Omental fat pad (tissue), 4 donors: Measurements from ENCODE around the gene GNG8. TPM values are rescaled to one million over a fixed set of nuclear protein-coding genes. Genes with fewer than 3 reads are reported as not detected.

Source experiments
- ATAC-seq: fragments of 150-250 bp; one replicate; pipeline ENCODE4 v1.9.1; 2016; ENCODE audit warnings: mild to moderate bottlenecking, moderate library complexity; ENCODE audit not compliant: low FRiP score
- DNase-seq: peaks from one replicate; pipeline ENCODE4 v3.0.0-alpha.2; 2019; ENCODE audit warnings: low spot score
- total RNA-seq, 4 donors: library from RNA; depleted of rRNA; stranded (reverse); fragments of >200 nt; gene quantifications; one replicate each; pipeline ENCODE4 v1.1.0, GENCODE V29; 2016
- TF ChIP-seq, protein P1 (sequence below), 3 donors: fragments of 450-650 bp; IDR thresholded peaks; one replicate each; pipeline ENCODE4 v1.5.1; 2016 to 2017; ENCODE audit warnings: antibody characterized with exemption in 3 of 3, mild to moderate bottlenecking in 3 of 3, moderate library complexity in 2 of 3

The GNG8 gene
- total RNA-seq, 4 donors from 2014 or later: not detected

DNA sequence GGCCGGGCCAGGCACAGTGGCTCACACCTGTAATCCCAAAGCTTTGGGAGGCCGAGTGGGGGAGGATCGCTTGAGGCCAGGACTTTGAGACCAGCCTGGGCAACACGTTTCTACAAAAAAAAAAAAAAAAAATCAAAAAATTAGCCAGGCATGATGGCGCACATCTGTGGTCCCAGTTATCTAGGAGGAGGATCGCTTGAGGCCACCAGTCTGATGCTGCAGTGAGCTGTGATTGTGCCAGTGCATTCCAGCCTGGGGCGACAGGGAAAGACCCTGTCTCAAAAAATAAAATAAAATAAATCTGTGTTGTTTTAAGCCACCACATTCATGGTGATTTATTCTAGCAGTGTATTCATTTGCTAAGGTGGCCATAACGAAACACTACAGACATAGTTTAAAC is 29.1 kb upstream of the GNG8 start:
- TF ChIP-seq, protein P1, sequence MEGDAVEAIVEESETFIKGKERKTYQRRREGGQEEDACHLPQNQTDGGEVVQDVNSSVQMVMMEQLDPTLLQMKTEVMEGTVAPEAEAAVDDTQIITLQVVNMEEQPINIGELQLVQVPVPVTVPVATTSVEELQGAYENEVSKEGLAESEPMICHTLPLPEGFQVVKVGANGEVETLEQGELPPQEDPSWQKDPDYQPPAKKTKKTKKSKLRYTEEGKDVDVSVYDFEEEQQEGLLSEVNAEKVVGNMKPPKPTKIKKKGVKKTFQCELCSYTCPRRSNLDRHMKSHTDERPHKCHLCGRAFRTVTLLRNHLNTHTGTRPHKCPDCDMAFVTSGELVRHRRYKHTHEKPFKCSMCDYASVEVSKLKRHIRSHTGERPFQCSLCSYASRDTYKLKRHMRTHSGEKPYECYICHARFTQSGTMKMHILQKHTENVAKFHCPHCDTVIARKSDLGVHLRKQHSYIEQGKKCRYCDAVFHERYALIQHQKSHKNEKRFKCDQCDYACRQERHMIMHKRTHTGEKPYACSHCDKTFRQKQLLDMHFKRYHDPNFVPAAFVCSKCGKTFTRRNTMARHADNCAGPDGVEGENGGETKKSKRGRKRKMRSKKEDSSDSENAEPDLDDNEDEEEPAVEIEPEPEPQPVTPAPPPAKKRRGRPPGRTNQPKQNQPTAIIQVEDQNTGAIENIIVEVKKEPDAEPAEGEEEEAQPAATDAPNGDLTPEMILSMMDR (IDR thresholded peaks at IDR 0.05): no peak
- no peak for DNase-seq
- ATAC-seq: no peak

DNA sequence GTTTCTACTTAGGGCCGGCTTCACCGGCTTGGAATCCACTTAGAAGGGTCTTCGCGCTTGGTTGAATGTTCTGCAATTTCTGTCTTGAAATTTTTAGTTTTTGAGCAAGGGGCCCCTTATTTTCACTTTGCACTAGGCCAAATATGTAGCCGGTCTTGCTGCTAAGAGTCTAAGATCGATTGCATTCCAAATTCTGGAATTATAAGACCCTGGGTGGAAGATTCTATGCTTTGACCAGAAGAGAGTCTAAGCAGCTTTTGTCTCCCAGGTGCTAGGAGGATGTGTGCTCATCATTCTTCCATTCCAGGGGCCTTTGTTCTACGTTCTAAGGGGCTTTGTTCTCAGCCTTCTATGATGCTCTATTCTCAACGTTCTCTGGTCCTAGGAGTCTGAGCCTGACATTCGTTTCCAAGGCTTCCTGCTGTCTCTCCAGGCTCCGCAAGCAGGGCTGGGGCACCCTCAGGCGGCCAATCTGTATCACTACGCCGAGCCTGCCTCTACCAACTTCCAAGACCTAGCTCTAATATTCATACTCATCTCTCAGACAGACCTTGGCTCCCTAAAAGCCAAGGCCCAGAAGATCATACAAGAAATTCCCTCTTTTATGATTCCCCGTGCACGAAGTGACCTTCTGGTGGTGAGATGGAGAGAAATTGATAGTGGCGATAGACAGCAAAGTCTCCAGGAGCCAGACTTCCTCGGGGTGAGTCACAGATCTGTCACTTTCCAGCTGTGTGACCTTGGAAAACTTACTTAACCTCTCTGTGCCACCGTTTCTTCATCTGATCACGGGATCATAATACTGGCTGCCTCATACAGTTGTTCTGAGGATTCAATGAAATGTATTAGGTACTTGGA is 26.0 kb upstream of the GNG8 start:
- peak; percentile 72 for ATAC-seq
- TF ChIP-seq, protein P1 (IDR thresholded peaks at IDR 0.05): peak in 1 of 3 donors; percentile 37
- peak; percentile 47 for DNase-seq

DNA sequence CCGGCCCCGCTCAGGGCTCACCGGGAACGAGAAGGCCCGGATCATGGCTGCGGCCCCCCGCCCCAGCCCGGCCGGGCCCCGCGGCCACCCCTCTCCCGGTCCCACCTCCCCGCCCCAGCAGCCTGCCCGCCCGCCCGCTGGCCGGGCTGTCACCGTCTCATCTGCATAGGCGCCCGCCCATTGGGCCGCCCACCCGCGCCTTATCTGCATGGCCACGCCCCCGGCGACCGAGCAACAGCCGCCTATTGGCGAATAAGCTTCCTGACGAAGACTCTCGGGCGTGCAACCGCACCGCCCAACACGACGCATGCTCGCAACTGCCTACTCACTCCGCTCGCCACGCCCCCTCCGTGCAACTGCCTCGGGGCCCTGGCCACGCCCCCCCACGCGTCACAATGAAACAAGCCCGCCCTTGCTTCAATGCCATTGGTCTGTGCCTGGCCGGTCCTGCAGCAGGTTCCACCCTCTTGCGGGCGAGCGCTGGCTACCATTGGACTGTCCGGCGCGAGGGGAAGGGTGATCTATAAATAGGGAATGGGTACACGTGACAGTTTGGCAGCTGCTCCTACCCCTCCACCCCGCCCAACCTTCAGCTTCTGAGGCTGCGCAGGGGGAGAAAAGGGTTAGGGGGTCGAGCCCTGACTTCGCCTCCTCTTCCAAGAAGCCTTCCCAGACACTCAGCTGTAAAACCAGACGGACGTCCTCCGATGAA is 25.2 kb upstream of the GNG8 start, which contains the start of gene DACT3:
DACT3 (minus strand) TSS at position 163 of the 712 bp plus-strand sequence; CDS start at position 45, 118 bp downstream.
- ATAC-seq (peak; percentile 99), DNase-seq (peak; percentile 100)
- TF ChIP-seq, protein P1 (IDR thresholded peaks at IDR 0.05): no peak

DNA sequence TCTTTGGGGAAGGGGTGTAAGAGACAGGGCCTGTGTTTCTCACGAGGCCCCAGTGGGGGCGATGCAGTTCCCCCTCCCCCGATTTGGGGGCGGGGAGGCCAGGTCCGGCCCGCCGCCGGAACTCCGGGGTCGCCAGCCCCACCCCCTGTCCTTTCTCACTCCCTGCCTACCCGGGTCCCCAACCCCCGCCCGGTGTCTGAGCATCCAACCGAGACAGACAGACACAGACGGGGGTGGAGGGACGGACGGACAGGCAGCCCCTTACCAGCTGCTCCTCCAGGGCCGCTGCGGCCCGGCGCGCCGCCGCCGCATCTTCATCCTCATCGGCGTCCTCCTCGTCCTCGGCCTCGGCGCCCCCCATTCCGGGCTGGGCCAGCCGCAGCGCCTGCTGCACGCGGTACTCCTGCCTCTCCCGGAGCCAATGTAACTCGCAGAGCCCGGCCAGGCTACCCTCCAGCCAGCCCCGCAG is 24.6 kb upstream of the GNG8 start:
- ATAC-seq: no peak
- TF ChIP-seq, protein P1 (IDR thresholded peaks at IDR 0.05): no peak
- no peak for DNase-seq

DNA sequence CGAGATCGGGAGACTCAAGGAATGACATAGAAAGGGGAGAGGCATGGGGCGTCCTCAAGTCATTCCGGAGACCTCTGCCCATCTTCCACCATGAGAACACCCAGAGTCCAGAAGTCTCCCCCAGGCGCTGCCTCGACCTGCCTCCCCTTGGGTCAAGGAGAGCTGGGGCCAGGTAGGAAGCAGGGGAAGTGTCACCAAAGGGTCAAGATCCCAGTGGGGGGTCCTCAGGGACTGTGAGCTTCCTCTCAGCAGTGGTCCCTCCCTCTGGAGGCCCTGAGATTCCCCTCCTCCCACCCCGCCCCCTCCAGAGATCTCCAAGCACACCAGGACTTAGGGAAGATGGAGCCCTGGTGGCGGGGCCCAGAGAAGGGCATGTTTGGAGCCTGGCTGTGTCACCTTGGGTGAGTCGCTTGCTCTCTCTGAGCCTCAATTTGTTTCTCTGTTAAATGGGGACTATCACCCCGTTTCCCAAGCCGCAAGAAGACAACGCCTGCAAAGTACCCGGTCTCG is 24.1 kb upstream of the GNG8 start:
- TF ChIP-seq, protein P1 (IDR thresholded peaks at IDR 0.05): no peak
- ATAC-seq: no peak

DNA sequence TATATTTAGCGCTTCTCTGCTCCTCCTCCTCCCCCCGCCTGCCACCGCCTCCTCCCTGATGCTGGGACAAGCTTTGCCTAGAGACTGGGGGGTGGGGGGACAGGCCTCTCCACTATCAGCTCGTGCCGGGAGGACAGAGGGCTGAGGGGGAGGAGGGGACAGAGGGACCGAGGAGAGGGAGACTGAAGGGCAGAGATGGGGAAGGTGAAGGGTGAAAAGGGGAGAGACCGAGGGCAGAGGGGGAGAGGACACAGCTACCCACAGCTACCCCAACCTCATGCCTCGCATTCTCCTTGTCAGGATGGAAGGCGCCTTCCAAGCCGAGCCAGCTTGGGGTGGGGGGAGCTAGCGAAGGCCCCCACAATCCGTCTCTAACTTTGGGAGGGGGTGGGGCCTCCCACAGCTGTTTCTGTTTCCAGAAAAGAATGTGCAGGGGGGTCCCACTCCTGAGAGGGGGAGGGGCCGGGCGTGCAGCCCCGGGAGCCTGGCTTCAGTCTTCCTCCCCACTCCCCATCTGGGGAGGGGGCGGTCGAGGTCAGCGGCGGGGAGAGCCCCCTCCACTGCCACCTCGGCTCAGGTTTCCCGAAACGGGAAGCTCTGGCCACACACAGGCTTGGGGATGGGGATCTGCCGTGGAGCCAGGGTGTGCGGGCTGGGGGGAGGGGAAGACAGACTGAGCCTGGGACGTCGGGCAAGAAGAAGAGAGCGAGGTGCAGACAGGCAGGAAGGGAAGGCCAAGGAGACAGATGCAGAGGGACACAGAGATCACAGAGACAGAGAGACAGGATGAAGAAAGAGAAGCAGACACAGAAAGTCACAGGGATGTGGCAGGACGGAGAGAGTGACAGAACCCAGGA is 23.4 kb upstream of the GNG8 start:
- ATAC-seq (no peak), DNase-seq (no peak)
- TF ChIP-seq, protein P1 (IDR thresholded peaks at IDR 0.05): no peak

More for the DNA sequence above, 24.1 kb upstream of the GNG8 start:
- no peak for DNase-seq
